Osteocyte (in vitro differentiated cells): ENCODE data around the gene CRISP1. TPM values are rescaled to one million over a fixed set of nuclear protein-coding genes. Genes with fewer than 3 reads are reported as not detected.
"Not testable (repeated sequence)": the region's sequence is repeated elsewhere in the genome, so short reads cannot be mapped to it uniquely, and the experiment has no call there.

Experiments used
- DNase-seq: peaks from one replicate; pipeline ENCODE4 v3.0.0; 2021; ENCODE audit warnings: mixed read lengths; ENCODE audit not compliant: unreplicated experiment; ENCODE audit errors: extremely low spot score
- H3K27ac Mint-ChIP-seq: one replicate; pipeline ENCODE4 v1.8.0; 2021; ENCODE audit warnings: mild to moderate bottlenecking, mixed read lengths; ENCODE audit not compliant: unreplicated experiment
- H3K27me3 Mint-ChIP-seq: one replicate; pipeline ENCODE4 v1.8.0; 2021; ENCODE audit warnings: mixed read lengths; ENCODE audit not compliant: unreplicated experiment
- H3K36me3 Mint-ChIP-seq: one replicate; pipeline ENCODE4 v1.8.0; 2021; ENCODE audit warnings: mixed read lengths; ENCODE audit not compliant: unreplicated experiment
- H3K4me1 Mint-ChIP-seq: one replicate; pipeline ENCODE4 v1.8.0; 2021; ENCODE audit warnings: mixed read lengths; ENCODE audit not compliant: unreplicated experiment
- H3K4me3 Mint-ChIP-seq: one replicate; pipeline ENCODE4 v1.8.0; 2021; ENCODE audit warnings: mild to moderate bottlenecking, moderate library complexity, mixed read lengths; ENCODE audit not compliant: unreplicated experiment
- H3K9me3 Mint-ChIP-seq: one replicate; pipeline ENCODE4 v1.8.0; 2021; ENCODE audit warnings: mixed read lengths; ENCODE audit not compliant: unreplicated experiment
- CTCF ChIP-seq: fragments of 200-600 bp; sonication (generic); IDR thresholded peaks from 2 replicates; pipeline ENCODE4 v1.5.0; 2021; ENCODE audit warnings: antibody characterized with exemption, mild to moderate bottlenecking, moderate library complexity
- total RNA-seq: library from RNA; stranded (reverse); gene quantifications from 2 replicates; pipeline ENCODE4 v1.2.1, GENCODE V29; 2021

Gene CRISP1
- total RNA-seq, 1 donor from 2014 or later = not detected

DNA sequence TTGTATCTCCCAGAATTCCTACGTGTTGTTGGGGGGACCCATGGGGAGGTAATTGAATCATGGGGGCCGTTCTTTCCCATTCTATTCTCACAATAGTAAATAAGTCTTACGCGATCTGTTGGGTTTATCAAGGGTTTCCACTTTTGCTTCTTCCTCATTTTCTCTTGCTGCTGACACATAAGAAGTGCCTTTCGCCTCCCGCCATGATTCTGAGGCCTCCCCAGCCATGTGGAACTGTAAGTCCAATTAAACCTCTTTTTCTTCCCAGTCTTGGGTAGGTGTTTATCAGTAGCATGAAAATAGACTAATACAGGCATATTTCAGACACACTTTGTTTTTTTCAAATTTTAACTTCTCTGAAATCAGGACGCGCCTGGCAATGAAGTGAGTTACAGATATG lies 64.8 kb downstream of the CRISP1 start:
- no peak for DNase-seq
- H3K27me3 Mint-ChIP-seq = no peaks in the 10 kb centered on the region
- no peaks in the 10 kb centered on the region for H3K4me1 Mint-ChIP-seq
- no peak overlapping the region for H3K4me3 Mint-ChIP-seq
- H3K36me3 Mint-ChIP-seq = no peaks in the 10 kb centered on the region
- TF ChIP-seq CTCF = no peak
- no peak overlapping the region for H3K27ac Mint-ChIP-seq
- peaks cover 4% of the 10 kb centered on the region for H3K9me3 Mint-ChIP-seq

DNA sequence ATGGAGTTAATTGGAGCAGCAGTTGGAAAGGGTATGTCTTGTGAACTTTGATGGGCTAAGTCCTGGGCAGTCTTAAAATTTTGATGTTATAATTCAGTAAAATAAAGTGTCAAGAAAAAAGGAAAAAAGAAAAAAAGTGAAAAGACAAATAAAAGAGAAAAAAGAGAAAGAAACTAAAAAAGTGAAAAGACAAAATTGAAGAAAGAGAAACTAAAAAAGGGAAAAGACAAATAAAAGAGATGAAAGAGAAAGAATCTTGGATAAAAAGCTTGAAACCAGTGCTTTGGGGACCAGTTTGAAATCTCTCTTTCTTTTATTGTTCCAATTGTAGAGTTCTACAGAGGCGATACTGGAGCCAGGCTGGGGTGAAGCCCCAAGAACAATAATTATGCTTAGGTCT lies 67.2 kb downstream of the CRISP1 start:
- H3K9me3 Mint-ChIP-seq = peaks cover 3% of the 10 kb centered on the region
- no peak for DNase-seq
- H3K4me3 Mint-ChIP-seq = no peak overlapping the region
- H3K27ac Mint-ChIP-seq = no peak overlapping the region
- H3K4me1 Mint-ChIP-seq = no peaks in the 10 kb centered on the region
- H3K27me3 Mint-ChIP-seq = no peaks in the 10 kb centered on the region
- H3K36me3 Mint-ChIP-seq = no peaks in the 10 kb centered on the region
- TF ChIP-seq CTCF = no peak

DNA sequence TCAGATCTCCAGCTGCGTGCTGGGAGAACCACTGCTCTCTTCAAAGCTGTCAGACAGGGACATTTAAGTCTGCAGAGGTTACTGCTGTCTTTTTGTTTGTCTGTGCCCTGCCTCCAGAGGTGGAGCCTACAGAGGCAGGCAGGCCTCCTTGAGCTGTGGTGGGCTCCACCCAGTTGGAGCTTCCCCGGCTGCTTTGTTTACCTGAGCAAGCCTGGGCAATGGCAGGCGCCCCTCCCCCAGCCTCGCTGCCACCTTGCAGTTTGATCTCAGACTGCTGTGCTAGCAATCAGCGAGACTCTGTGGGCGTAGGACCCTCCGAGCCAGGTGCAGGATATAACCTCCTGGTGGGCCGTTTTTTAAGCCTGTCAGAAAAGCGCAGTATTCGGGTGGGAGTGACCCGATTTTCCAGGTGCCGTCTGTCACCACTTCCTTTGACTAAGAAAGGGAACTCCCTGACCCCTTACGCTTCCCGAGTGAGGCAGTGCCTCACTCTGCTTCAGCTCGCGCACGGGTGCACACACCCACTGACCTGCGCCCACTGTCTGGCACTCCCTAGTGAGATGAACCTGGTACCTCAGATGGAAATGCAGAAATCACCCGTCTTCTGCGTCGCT lies 69.4 kb downstream of the CRISP1 start:
- H3K4me3 Mint-ChIP-seq, H3K9me3 Mint-ChIP-seq, DNase-seq, H3K27me3 Mint-ChIP-seq, H3K27ac Mint-ChIP-seq, H3K4me1 Mint-ChIP-seq, H3K36me3 Mint-ChIP-seq: not testable (repeated sequence)

GRCh38 chr6:49790341-49790740 lies 76.0 kb downstream of the CRISP1 start:
- no peak for DNase-seq
- Mint-ChIP-seq H3K36me3 (no peaks in the 10 kb centered on the region), H3K4me1 (no peaks in the 10 kb centered on the region), H3K27ac (no peak overlapping the region), H3K9me3 (peaks cover 7% of the 10 kb centered on the region), H3K4me3 (no peak overlapping the region), H3K27me3 (no peaks in the 10 kb centered on the region)
- no peak for TF ChIP-seq CTCF

DNA sequence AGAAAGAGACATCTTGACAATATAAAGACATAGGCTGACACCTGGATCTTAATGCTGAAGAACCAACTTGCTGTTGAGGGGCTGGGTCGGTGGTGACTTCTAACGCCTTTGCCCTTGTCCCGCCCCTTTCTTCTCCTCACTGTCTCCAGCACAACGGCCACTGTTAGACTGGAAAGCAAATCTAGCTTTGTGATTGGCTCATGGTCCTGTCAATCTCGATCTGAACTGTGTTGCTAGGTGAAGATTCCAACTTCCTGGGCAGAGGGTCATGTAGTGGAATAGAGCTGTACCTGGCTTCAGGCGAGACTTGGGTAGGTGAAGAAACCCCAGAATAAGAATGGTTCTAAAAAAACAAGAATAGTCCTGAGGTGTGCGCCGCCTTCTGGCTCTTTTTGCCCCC lies 79.2 kb downstream of the CRISP1 start, which contains the start of gene PGK2:
Gene PGK2, minus strand, starts transcription at position 110 of the 400 bp plus-strand sequence. Its CDS starts 98 bp downstream, at position 12.
- Mint-ChIP-seq H3K9me3 (peaks cover 7% of the 10 kb centered on the region), H3K4me3 (no peak within 1 kb of the TSS), H3K27ac (no peak within 1 kb of the TSS), H3K27me3 (no peaks in the 10 kb centered on the region), H3K36me3 (no peaks in the 10 kb centered on the region), H3K4me1 (no peaks in the 10 kb centered on the region)
- no peak for TF ChIP-seq CTCF
- no peak for DNase-seq
